Upper lobe of left lung (tissue), 6 donors: Measurements from ENCODE around the gene GFOD1. TPM values are rescaled to one million over a fixed set of nuclear protein-coding genes. Genes with fewer than 3 reads are reported as not detected.

Source experiments
- ATAC-seq, 2 donors: fragments of 200-7000 bp; cut with Tn5 transposase; one replicate each; pipeline ENCODE4 v1.9.1; 2022; ENCODE audit warnings: mild to moderate bottlenecking in 2 of 2, moderate library complexity in 2 of 2; ENCODE audit not compliant: low FRiP score in 2 of 2
- DNase-seq, 2 donors: peaks; one replicate each; pipeline ENCODE4 v3.0.0-alpha.2; 2019 to 2020
- H3K27ac ChIP-seq, 4 donors: fragments of 200-600 bp; sonication (generic); one replicate each; pipeline ENCODE4 v1.5.1; 2016 to 2019
- H3K27me3 ChIP-seq, 4 donors: fragments of 200-600 bp; sonication (generic); one replicate each; pipeline ENCODE4 v1.5.1; 2017 to 2019
- H3K36me3 ChIP-seq, 4 donors: fragments of 200-600 bp; sonication (generic); one replicate each; pipeline ENCODE4 v1.5.1; 2016 to 2019
- H3K4me1 ChIP-seq, 4 donors: fragments of 200-600 bp; sonication (generic); one replicate each; pipeline ENCODE4 v1.5.1; 2018 to 2019
- H3K4me3 ChIP-seq, 4 donors: fragments of 200-600 bp; sonication (generic); one replicate each; pipeline ENCODE4 v1.5.1; 2017 to 2019; ENCODE audit warnings: mild to moderate bottlenecking in 2 of 4, moderate library complexity in 1 of 4
- H3K9me3 ChIP-seq, 4 donors: fragments of 200-600 bp; sonication (generic); one replicate each; pipeline ENCODE4 v1.5.1; 2018 to 2019
- EP300 ChIP-seq, 4 donors: sonication (generic); formaldehyde crosslinking; IDR thresholded peaks; one replicate each; pipeline ENCODE4 v1.5.1; 2017; ENCODE audit warnings: antibody characterized with exemption in 4 of 4, control low read depth in 2 of 4
- POLR2A ChIP-seq, 4 donors: fragments of 450-650 bp; IDR thresholded peaks; one replicate each; pipeline ENCODE4 v1.5.1; 2016 to 2017; ENCODE audit warnings: antibody characterized with exemption in 4 of 4, mild to moderate bottlenecking in 2 of 4
- POLR2AphosphoS5 ChIP-seq, 2 donors: sonication (generic); formaldehyde crosslinking; IDR thresholded peaks; one replicate each; pipeline ENCODE4 v1.5.1; 2017; ENCODE audit warnings: antibody characterized with exemption in 2 of 2
- WGBS, 2 donors: methylation state at CpG; one replicate each; pipeline ENCODE4 v1.1.5; 2017 to 2018; 5-methylcytosine and 5-hydroxymethylcytosine counted together
- total RNA-seq, 6 donors: library from RNA; depleted of rRNA in 4 of 6; stranded (reverse); fragments of >200 nt in 4 of 6; gene quantifications; one replicate each; pipeline versions ENCODE4 v1.1.0 to v1.2.1, GENCODE V29; 2016 to 2021
- TF ChIP-seq, protein P1 (sequence below), 6 experiments: fragments of 450-650 bp in 4 of 6; fragments of 200-600 bp in 2 of 6; sonication (generic) in 2 of 6; IDR thresholded peaks; one replicate each; pipeline ENCODE4 v1.5.1; 2016 to 2019; ENCODE audit warnings: antibody characterized with exemption in 6 of 6
- donor health status: DM: no; HTN: no; CAD: no; lungs with moderate emphysema.
- donor health status: DM: no; HTN: yes; CAD: no; lungs with severe emphysema.

The GFOD1 gene
- total RNA-seq, 6 donors from 2014 or later, result 22.8 to 37.7 (median 25.8) TPM

DNA sequence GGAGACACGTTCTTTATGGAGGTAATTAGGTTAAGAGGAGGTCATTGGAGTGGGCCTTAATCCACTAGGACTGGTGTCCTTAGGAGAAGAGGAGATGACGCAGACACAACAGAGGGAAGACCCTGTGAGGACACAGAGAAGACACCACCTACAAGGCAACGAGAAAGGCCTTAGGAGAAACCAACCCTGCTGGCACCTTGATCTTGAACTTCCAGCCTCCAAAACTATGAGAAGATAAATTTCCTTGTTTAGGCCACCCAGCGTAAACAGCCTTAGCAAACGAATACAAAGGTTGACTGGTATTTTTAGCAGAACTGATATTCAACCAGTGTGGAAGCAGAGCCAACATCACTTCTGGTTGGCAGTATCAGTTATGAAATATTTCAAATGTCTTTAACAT is 75.2 kb downstream of the GFOD1 start:
- 72 to 84% methylated on average over 5 of the region's 5 CpGs for WGBS, 2 donors
- Histone ChIP-seq H3K9me3 (no peaks in the 10 kb centered on the region), H3K4me1 (peaks cover 52 to 59% (median 56%) of the 10 kb centered on the region in 4 donors), H3K4me3 (no peak overlapping the region), H3K27ac (peak overlapping the region; percentile 42 to 69 (median 58)), H3K27me3 (no peaks in the 10 kb centered on the region), H3K36me3 (no peaks in the 10 kb centered on the region)
- ATAC-seq, result no peak
- no peak for TF ChIP-seq EP300 (IDR thresholded peaks at IDR 0.05)
- TF ChIP-seq, protein P1, sequence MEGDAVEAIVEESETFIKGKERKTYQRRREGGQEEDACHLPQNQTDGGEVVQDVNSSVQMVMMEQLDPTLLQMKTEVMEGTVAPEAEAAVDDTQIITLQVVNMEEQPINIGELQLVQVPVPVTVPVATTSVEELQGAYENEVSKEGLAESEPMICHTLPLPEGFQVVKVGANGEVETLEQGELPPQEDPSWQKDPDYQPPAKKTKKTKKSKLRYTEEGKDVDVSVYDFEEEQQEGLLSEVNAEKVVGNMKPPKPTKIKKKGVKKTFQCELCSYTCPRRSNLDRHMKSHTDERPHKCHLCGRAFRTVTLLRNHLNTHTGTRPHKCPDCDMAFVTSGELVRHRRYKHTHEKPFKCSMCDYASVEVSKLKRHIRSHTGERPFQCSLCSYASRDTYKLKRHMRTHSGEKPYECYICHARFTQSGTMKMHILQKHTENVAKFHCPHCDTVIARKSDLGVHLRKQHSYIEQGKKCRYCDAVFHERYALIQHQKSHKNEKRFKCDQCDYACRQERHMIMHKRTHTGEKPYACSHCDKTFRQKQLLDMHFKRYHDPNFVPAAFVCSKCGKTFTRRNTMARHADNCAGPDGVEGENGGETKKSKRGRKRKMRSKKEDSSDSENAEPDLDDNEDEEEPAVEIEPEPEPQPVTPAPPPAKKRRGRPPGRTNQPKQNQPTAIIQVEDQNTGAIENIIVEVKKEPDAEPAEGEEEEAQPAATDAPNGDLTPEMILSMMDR (IDR thresholded peaks at IDR 0.05), result no peak
- TF ChIP-seq POLR2AphosphoS5 (IDR thresholded peaks at IDR 0.05), result no peak
- no peak for TF ChIP-seq POLR2A (IDR thresholded peaks at IDR 0.05)
- no peak for DNase-seq

DNA sequence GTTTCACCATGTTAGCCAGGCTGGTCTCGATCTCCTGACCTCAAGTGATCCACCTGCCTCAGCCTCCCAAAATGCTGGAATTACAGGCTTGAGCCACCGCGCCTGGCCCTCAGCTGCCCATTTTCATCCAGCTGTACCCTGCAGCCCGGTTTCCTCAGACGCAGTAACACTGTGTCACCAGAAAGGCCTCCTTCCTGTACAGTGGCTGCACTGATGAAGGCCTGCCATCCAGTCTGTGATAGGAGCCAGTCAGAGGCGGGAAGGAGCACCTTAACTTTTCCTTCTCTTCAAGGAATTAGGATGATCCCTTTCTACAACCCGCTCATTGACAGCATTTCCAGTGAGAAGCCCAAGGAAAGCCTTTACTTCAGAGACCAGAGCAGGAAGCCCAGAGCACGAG is 75.9 kb downstream of the GFOD1 start:
- peaks cover 59 to 66% (median 63%) of the 10 kb centered on the region in 4 donors for H3K4me1 ChIP-seq
- TF ChIP-seq, protein P1 (IDR thresholded peaks at IDR 0.05), result no peak
- no peak for TF ChIP-seq EP300 (IDR thresholded peaks at IDR 0.05)
- no peak for TF ChIP-seq POLR2AphosphoS5 (IDR thresholded peaks at IDR 0.05)
- no peak for TF ChIP-seq POLR2A (IDR thresholded peaks at IDR 0.05)
- ATAC-seq, result no peak

DNA sequence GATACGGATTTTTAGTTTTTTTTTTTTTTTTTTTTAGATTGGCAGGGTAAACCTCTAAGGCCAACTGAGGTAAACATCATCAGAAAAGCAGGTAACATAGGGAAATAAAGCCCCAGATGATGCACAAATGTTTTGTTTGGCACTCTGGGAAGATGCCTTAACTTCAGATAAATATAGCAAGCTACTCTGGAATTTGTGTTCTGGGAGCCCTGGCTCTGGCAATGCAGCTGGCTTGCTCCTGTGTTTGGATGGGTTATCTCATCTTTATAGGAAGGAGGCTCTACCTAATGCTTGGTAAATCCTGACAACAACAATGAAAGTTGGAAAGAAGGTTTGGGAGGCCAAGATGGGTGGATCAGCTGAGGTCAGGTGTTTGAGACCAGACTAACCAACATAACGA is 77.4 kb downstream of the GFOD1 start:
- H3K27me3 ChIP-seq, result no peaks in the 10 kb centered on the region

More for the DNA sequence above, 75.9 kb downstream of the GFOD1 start:
- peak in 1 of 2 donors; percentile 22 for DNase-seq
- Histone ChIP-seq H3K27ac (peak overlapping the region in 2 of 4 donors; percentile 51 to 55), H3K9me3 (no peaks in the 10 kb centered on the region), H3K27me3 (no peaks in the 10 kb centered on the region), H3K4me3 (no peak overlapping the region), H3K36me3 (no peaks in the 10 kb centered on the region)
- WGBS, 2 donors, result 83 to 91% methylated on average over 8 of the region's 8 CpGs

DNA sequence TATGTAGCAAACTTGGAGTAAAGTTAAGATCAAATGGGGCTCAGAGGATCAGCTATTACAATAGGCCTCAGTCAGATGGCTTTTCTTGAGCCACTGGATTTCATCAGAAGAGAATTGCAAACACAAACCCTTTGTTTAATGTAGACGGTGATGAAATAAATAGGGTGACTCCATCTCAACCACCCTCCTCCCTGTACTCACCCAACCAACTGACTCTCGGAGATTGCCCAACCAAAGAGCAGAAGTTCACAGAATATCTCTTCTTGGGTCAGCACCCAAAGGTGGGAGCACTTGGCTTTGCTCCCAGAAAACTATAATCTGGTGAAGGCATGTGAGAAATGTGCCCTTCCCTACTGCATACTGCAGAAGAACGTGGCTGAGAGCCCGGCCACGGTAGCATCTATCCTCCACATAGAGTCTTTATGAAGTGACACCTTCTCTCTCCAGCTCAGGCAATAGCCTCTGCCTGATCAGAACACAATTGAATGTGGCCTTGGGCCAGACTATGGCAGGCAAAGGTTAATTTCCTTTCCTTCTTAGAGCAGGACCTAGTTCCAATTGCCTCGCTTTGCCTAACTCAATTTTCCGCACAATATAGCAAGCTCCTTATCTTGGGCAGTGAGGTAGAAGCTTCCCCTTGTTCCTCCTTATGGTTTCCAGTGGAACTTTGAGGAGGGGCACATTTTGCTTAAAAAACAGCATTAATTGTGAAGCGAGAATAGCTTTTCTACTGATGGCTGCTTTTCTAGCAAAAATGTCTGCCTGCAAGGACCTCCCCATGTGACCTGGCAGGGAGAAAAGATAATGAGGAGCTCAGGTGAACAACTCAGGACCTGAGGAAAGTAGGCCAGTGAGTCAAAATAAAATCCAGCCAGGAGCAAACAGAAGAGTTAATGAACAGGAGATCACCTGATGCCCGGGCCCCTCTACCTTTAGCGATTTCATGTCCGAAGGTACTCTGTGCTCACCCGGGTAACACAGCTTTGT is 79.4 kb downstream of the GFOD1 start:
- Histone ChIP-seq H3K4me1 (peaks cover 66 to 78% (median 72%) of the 10 kb centered on the region in 4 donors), H3K27ac (peak overlapping the region; percentile 48 to 83 (median 72)), H3K36me3 (no peaks in the 10 kb centered on the region), H3K27me3 (no peaks in the 10 kb centered on the region), H3K9me3 (no peaks in the 10 kb centered on the region), H3K4me3 (no peak overlapping the region)
- ATAC-seq (peak; percentile 79 to 84), DNase-seq (peak in 1 of 2 donors; percentile 78)
- TF ChIP-seq, protein P1 (IDR thresholded peaks at IDR 0.05), result no peak
- TF ChIP-seq POLR2A (IDR thresholded peaks at IDR 0.05) (no peak), POLR2AphosphoS5 (IDR thresholded peaks at IDR 0.05) (peak; percentile 48 to 71), EP300 (IDR thresholded peaks at IDR 0.05) (peak in 1 of 4 donors; percentile 64)
- WGBS, 2 donors, result 62 to 69% methylated on average over 12 of the region's 12 CpGs

More for the DNA sequence above, 77.4 kb downstream of the GFOD1 start:
- Histone ChIP-seq H3K27ac (peak overlapping the region in 1 of 4 donors; percentile 17), H3K4me1 (peaks cover 73 to 79% (median 75%) of the 10 kb centered on the region in 4 donors), H3K4me3 (no peak overlapping the region), H3K36me3 (no peaks in the 10 kb centered on the region), H3K9me3 (no peaks in the 10 kb centered on the region)
- ATAC-seq, result no peak
- no peak for DNase-seq
- no peak for TF ChIP-seq POLR2A (IDR thresholded peaks at IDR 0.05)
- TF ChIP-seq EP300 (IDR thresholded peaks at IDR 0.05), result no peak
- TF ChIP-seq, protein P1 (IDR thresholded peaks at IDR 0.05), result no peak
- TF ChIP-seq POLR2AphosphoS5 (IDR thresholded peaks at IDR 0.05), result no peak
- 88 to 92% methylated on average over 2 of the region's 2 CpGs for WGBS, 2 donors
